Uterus (tissue), 2 donors: ENCODE results near the gene CLCA1.

Source experiments
- CTCF ChIP-seq, 4 experiments: fragments of 200-600 bp in 2 of 4; fragments of 450-650 bp in 2 of 4; sonication (generic) in 2 of 4; IDR thresholded peaks; one replicate each; pipeline ENCODE4 v1.5.1; 2016 to 2019; ENCODE audit warnings: antibody characterized with exemption in 4 of 4, mild to moderate bottlenecking in 2 of 4, moderate library complexity in 1 of 4
- POLR2A ChIP-seq, 2 donors: fragments of 450-650 bp; IDR thresholded peaks; one replicate each; pipeline ENCODE4 v1.6.1; 2016; ENCODE audit warnings: antibody characterized with exemption in 2 of 2, mild to moderate bottlenecking in 1 of 2, moderate library complexity in 1 of 2

DNA sequence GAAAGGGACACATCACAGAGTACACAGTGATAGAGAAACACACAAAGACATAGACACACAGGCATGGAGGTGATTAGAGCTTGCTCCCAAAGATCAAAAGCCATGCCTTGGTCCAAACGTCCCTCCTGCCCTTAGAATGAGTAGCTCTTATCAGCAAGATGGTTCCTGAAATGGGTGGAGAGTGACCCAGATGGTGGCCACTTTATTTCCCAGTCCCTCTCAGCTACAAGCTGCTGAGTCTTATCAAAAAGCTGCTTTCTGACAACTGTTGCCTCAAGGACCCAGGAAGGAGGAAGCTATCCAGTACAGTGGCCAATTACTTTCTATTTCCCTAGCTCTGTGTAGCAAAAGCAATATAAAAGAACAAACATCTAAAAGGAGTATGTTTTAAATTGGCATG is 7.7 kb upstream of the CLCA1 start:
- no peak for TF ChIP-seq POLR2A (IDR thresholded peaks at IDR 0.05)
- TF ChIP-seq CTCF (IDR thresholded peaks at IDR 0.05): no peak
